SK-N-MC (cell line): ENCODE measurements around the gene GLOD4.

ENCODE experiments used
- EZH2 ChIP-seq: fragments of 200-600 bp; sonication (generic); IDR thresholded peaks from one replicate; pipeline ENCODE4 v1.6.1; 2017; ENCODE audit warnings: antibody characterized with exemption
- FOXP2 ChIP-seq: optimal IDR thresholded peaks from 2 replicates; pipeline ENCODE3; 2011; ENCODE audit warnings: mild to moderate bottlenecking, moderate library complexity; ENCODE audit not compliant: insufficient read depth; ENCODE audit errors: extremely low read length, control extremely low read depth
- POLR2AphosphoS5 ChIP-seq: IDR thresholded peaks from 2 replicates; pipeline ENCODE4 v1.6.1; 2012; ENCODE audit warnings: mild to moderate bottlenecking, low read depth, low read length, borderline replicate concordance

DNA sequence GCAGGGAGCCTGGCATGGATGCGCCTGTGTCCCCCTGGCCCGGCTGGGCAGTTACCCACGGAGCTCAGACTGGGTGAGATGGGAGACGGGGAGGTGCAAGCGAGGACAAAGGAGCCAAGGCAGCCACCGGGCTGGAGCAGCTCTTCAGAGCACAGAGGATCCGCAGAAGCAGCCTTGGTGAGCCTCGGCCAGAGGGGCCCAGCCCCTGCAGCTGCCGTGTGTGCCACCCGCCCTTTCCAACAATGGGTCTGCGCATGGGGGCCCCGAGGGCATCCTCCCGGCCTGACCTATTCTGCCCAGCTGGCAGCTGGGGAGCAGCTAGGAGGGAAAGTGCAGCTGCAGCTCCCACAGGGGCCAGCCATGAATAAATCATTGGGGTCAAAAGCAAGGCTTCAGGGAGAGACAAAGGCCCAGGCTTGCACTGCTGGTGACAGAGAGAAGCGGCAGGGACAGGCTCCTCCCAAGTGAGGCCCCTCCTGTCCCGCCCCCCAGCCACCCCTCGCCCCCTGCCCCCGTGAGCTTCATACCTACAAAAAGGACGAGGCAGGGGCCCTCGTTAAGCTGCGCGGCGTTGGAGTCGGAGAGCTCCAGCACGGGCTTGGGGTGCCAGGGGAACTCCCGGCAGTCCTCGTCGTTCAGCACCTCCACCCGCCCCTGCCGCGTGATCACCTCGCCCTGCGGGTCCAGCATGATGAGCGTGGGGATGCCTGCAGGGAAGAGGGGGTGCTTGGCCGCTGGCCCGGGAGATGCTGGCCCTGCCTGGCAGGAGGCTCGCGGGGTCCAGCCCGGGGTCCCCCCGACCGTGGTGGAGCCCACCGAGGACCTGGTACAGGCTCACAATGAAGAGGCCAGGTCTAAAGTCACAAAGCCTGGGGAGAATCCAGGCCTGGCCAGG is 22.7 kb upstream of the GLOD4 start:
- TF ChIP-seq POLR2AphosphoS5 = no peak
- TF ChIP-seq FOXP2 = no peak
- no peak for TF ChIP-seq EZH2
